ENCODE data around the gene LRRC34. TPM values are rescaled to one million over a fixed set of nuclear protein-coding genes. Genes with fewer than 3 reads are reported as not detected.

LRRC34 gene
- polyA plus RNA-seq, 2 of the 4 experiments (the other 2 are of a cell fraction), result not detected

- TF ChIP-seq POLR2AphosphoS2 (conservative IDR thresholded peaks at IDR 0.05; ENCODE audit: low read length) (no peak), FOSL2 (IDR thresholded peaks at IDR 0.05) (no peak), FOSL2 (CRISPR knock-in tag; IDR thresholded peaks at IDR 0.05) (no peak), SMC3 (IDR thresholded peaks at IDR 0.05) (no peak), CBX8 (IDR thresholded peaks at IDR 0.05) (no peak), RAD21 (conservative IDR thresholded peaks at IDR 0.05 in 1 of 2, IDR thresholded peaks at IDR 0.05 in 1 of 2) (no peak)
Observed at GRCh38 chr3:169846458-169847193, 33.9 kb upstream of the LRRC34 start (continued).

DNA sequence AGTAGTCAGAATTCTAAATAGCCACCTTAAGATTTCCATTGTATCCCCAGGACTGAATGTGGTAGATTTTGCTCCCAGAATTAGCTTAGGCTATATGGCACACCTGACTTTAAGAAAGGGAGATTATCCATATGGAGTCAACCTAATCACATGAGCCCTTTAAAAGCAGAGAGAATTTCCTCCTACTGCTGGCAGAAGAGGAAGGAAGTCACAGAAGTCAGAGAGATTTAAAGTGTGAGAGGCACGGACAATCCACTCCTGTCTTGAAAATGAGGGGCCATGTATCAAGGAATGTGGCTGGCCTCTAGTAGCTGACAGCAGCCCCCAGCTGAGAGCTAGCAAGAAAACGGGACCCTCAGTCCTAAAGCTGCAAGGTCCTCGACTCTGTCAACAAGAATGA, 30.3 kb upstream of the LRRC34 start:
- ATAC-seq (no peak), DNase-seq (ENCODE audit: low read depth in 1 of 2, low spot score in 1 of 2) (no peak), FAIRE-seq (no peak)
- H3K4me2 ChIP-seq, result no peak overlapping the region
- no peaks in the 10 kb centered on the region for H3K9me3 ChIP-seq
- ChIA-PET POLR2A (no interaction called here), CTCF (no interaction called here)
- TF ChIP-seq FOXS1 (CRISPR knock-in tag; IDR thresholded peaks at IDR 0.05) (no peak), CBX2 (IDR thresholded peaks at IDR 0.05; ENCODE audit: borderline replicate concordance, low read depth) (no peak), REST (IDR thresholded peaks at IDR 0.05) (no peak), TFCP2L1 (CRISPR knock-in tag; IDR thresholded peaks at IDR 0.05) (no peak), BHLHE40 (IDR thresholded peaks at IDR 0.05; ENCODE audit: low read depth, low read length) (no peak), JUN (IDR thresholded peaks at IDR 0.05) (no peak), CHD2 (IDR thresholded peaks at IDR 0.05; ENCODE audit: low read length, partially characterized antibody) (no peak), HDAC2 (IDR thresholded peaks at IDR 0.05) (no peak), EHF (CRISPR knock-in tag; IDR thresholded peaks at IDR 0.05) (no peak), POLR2AphosphoS2 (conservative IDR thresholded peaks at IDR 0.05; ENCODE audit: low read length) (no peak), HOXA7 (CRISPR knock-in tag; IDR thresholded peaks at IDR 0.05) (no peak), HMGXB4 (CRISPR knock-in tag; IDR thresholded peaks at IDR 0.05; ENCODE audit: borderline replicate concordance) (no peak), POLR2A (IDR thresholded peaks at IDR 0.05; ENCODE audit: low read length) (no peak), KDM5A (IDR thresholded peaks at IDR 0.05) (no peak), PBX3 (IDR thresholded peaks at IDR 0.05) (no peak)
- no peak overlapping the region for H3K4me3 ChIP-seq
- no peaks in the 10 kb centered on the region for H3K4me1 ChIP-seq
- H3K27ac ChIP-seq, result no peak overlapping the region
- 26% methylated on average over 3 of the region's 3 CpGs for WGBS (ENCODE audit: missing lambda C conversion rate)
